Gastroesophageal sphincter (tissue), 4 donors: ENCODE results near the gene SLAMF8. TPM values are rescaled to one million over a fixed set of nuclear protein-coding genes. Genes with fewer than 3 reads are reported as not detected.

Experiments used
- ATAC-seq: fragments of 150-250 bp; one replicate; pipeline ENCODE4 v1.9.1; 2016; ENCODE audit warnings: mild to moderate bottlenecking, moderate library complexity
- H3K27ac ChIP-seq, 4 donors: fragments of 200-600 bp; sonication (generic) in 3 of 4; 1 replicate in 3 of 4; 2 replicates in 1 of 4; pipeline ENCODE4 v1.5.1; 2016 to 2019
- H3K27me3 ChIP-seq: fragments of 200-600 bp; sonication (generic); one replicate; pipeline ENCODE4 v1.5.1; 2019
- H3K36me3 ChIP-seq, 2 donors: fragments of 200-600 bp; sonication (generic); one replicate each; pipeline ENCODE4 v1.5.1; 2019; ENCODE audit warnings: control low read depth in 1 of 2
- H3K4me1 ChIP-seq, 3 donors: fragments of 200-600 bp; sonication (generic); 1 replicate in 2 of 3; 2 replicates in 1 of 3; pipeline ENCODE4 v1.5.1; 2016 to 2019; ENCODE audit warnings: control low read depth in 2 of 3
- H3K4me3 ChIP-seq, 2 donors: fragments of 200-600 bp; sonication (generic); one replicate each; pipeline ENCODE4 v1.5.1; 2019; ENCODE audit warnings: mild to moderate bottlenecking in 1 of 2, moderate library complexity in 1 of 2
- H3K9me3 ChIP-seq, 3 donors: fragments of 200-600 bp; sonication (generic); one replicate each; pipeline ENCODE4 v1.5.1; 2017 to 2019; ENCODE audit warnings: control low read depth in 2 of 3
- EP300 ChIP-seq: sonication (generic); formaldehyde crosslinking; IDR thresholded peaks from one replicate; pipeline ENCODE4 v1.6.1; 2017; ENCODE audit warnings: antibody characterized with exemption, mild to moderate bottlenecking
- POLR2A ChIP-seq, 2 donors: fragments of 450-650 bp; IDR thresholded peaks; one replicate each; pipeline ENCODE4 v1.6.1; 2017; ENCODE audit warnings: antibody characterized with exemption in 2 of 2, mild to moderate bottlenecking in 2 of 2, moderate library complexity in 1 of 2
- POLR2AphosphoS5 ChIP-seq: sonication (generic); formaldehyde crosslinking; IDR thresholded peaks from one replicate; pipeline ENCODE4 v1.6.1; 2017; ENCODE audit warnings: antibody characterized with exemption
- WGBS, 2 donors: methylation state at CpG; one replicate each; pipeline ENCODE4 v1.1.5; 2018; ENCODE audit warnings: low coverage in 1 of 2; 5-methylcytosine and 5-hydroxymethylcytosine counted together
- total RNA-seq, 4 donors: library from RNA; depleted of rRNA; stranded (reverse); fragments of >200 nt; gene quantifications; one replicate each; pipeline ENCODE4 v1.1.0, GENCODE V29; 2016
- TF ChIP-seq, protein P1 (sequence below), 4 experiments: fragments of 200-600 bp in 2 of 4; fragments of 450-650 bp in 2 of 4; sonication (generic) in 1 of 4; IDR thresholded peaks; one replicate each; pipeline ENCODE4 v1.5.1; 2017 to 2019; ENCODE audit warnings: antibody characterized with exemption in 4 of 4, mild to moderate bottlenecking in 2 of 4, moderate library complexity in 2 of 4

SLAMF8 gene
- total RNA-seq, 4 donors from 2014 or later, result 1.4 to 4.3 (median 4.2) TPM; not detected in 1

GRCh38 chr1:159862031-159862430 lies 35.4 kb downstream of the SLAMF8 start:
- 65% methylated on average over 2 of the region's 5 CpGs; no CpG with 5 or more reads in 1 of the 2 donors for WGBS, 2 donors

GRCh38 chr1:159862557-159862956 lies 35.9 kb downstream of the SLAMF8 start, which contains the start of gene VSIG8:
VSIG8 (minus strand) TSS chr1:159862657; CDS start chr1:159862521, 136 bp downstream.
- Histone ChIP-seq H3K27ac (no peak within 1 kb of the TSS), H3K36me3 (no peaks in the 10 kb centered on the region), H3K4me3 (no peak within 1 kb of the TSS), H3K27me3 (no peaks in the 10 kb centered on the region), H3K9me3 (no peaks in the 10 kb centered on the region), H3K4me1 (peaks cover 0 to 5% (median 1%) of the 10 kb centered on the region in 3 donors)
- WGBS, 2 donors, result 80% methylated on average over 1 of the region's 4 CpGs; no CpG with 5 or more reads in 1 of the 2 donors
- TF ChIP-seq, protein P1, sequence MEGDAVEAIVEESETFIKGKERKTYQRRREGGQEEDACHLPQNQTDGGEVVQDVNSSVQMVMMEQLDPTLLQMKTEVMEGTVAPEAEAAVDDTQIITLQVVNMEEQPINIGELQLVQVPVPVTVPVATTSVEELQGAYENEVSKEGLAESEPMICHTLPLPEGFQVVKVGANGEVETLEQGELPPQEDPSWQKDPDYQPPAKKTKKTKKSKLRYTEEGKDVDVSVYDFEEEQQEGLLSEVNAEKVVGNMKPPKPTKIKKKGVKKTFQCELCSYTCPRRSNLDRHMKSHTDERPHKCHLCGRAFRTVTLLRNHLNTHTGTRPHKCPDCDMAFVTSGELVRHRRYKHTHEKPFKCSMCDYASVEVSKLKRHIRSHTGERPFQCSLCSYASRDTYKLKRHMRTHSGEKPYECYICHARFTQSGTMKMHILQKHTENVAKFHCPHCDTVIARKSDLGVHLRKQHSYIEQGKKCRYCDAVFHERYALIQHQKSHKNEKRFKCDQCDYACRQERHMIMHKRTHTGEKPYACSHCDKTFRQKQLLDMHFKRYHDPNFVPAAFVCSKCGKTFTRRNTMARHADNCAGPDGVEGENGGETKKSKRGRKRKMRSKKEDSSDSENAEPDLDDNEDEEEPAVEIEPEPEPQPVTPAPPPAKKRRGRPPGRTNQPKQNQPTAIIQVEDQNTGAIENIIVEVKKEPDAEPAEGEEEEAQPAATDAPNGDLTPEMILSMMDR (IDR thresholded peaks at IDR 0.05), result no peak
- TF ChIP-seq POLR2A (IDR thresholded peaks at IDR 0.05) (no peak), POLR2AphosphoS5 (no peak), EP300 (no peak)
- ATAC-seq, result no peak

More at GRCh38 chr1:159862031-159862430, 35.4 kb downstream of the SLAMF8 start:
- Histone ChIP-seq H3K36me3 (no peaks in the 10 kb centered on the region), H3K27ac (no peak overlapping the region), H3K9me3 (no peaks in the 10 kb centered on the region), H3K4me3 (no peak overlapping the region), H3K4me1 (peaks cover 0 to under 1% (median 0%) of the 10 kb centered on the region in 3 donors), H3K27me3 (no peaks in the 10 kb centered on the region)
- ATAC-seq, result no peak
- TF ChIP-seq POLR2AphosphoS5 (no peak), EP300 (no peak), POLR2A (IDR thresholded peaks at IDR 0.05) (no peak)
- TF ChIP-seq, protein P1 (IDR thresholded peaks at IDR 0.05), result no peak

DNA sequence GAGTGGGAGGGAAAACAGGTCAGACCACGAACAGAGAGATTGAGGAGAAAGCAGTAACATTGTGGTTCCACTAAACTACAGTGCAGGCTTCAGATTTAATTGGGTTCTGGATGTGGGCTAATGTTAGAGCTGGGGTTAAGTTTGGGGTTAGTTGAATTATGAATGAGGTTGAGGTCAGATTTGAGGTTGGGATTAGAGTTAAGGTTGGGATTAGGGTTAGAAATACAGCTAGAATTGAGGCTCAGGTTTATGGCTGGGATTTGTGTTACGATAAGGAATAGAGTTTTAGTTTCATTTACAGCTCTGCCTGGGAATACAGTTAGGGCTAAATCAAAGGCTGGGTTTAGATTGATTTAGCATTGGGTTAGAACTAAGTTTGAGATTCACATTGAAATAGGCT lies 37.6 kb downstream of the SLAMF8 start:
- Histone ChIP-seq H3K4me3 (no peak overlapping the region), H3K27me3 (no peaks in the 10 kb centered on the region), H3K36me3 (no peaks in the 10 kb centered on the region), H3K4me1 (peaks cover 0 to 17% (median 6%) of the 10 kb centered on the region in 3 donors), H3K9me3 (no peaks in the 10 kb centered on the region), H3K27ac (no peak overlapping the region)
- no peak for ATAC-seq
- 82 to 96% methylated on average over 2 of the region's 2 CpGs for WGBS, 2 donors
- TF ChIP-seq, protein P1 (IDR thresholded peaks at IDR 0.05), result no peak
- no peak for TF ChIP-seq EP300
- no peak for TF ChIP-seq POLR2AphosphoS5
- no peak for TF ChIP-seq POLR2A (IDR thresholded peaks at IDR 0.05)

GRCh38 chr1:159866066-159866465 lies 39.4 kb downstream of the SLAMF8 start:
- H3K27me3 ChIP-seq, result peaks cover 14% of the 10 kb centered on the region
- no peak overlapping the region for H3K27ac ChIP-seq
- no peak for TF ChIP-seq EP300
- no peak for TF ChIP-seq POLR2AphosphoS5
- TF ChIP-seq, protein P1 (IDR thresholded peaks at IDR 0.05), result no peak
- TF ChIP-seq POLR2A (IDR thresholded peaks at IDR 0.05), result no peak
- no peaks in the 10 kb centered on the region for H3K9me3 ChIP-seq
- ATAC-seq, result no peak
- H3K4me3 ChIP-seq, result no peak overlapping the region
- H3K4me1 ChIP-seq, result peaks cover 0 to 17% (median 6%) of the 10 kb centered on the region in 3 donors
- no CpG with 5 or more reads among the region's 1 CpG for WGBS, 2 donors
- no peaks in the 10 kb centered on the region for H3K36me3 ChIP-seq
